Measurements from ENCODE around the gene SCMH1.

SCMH1 gene

GRCh38 chr1:41021526-41022308 lies 220.4 kb downstream of the SCMH1 start, which contains the start of gene SLFNL1:
Gene SLFNL1, minus strand, starts transcription at chr1:41021725. Its CDS starts 1,065 bp downstream, at chr1:41020660.
- no peak for DNase-seq

DNA sequence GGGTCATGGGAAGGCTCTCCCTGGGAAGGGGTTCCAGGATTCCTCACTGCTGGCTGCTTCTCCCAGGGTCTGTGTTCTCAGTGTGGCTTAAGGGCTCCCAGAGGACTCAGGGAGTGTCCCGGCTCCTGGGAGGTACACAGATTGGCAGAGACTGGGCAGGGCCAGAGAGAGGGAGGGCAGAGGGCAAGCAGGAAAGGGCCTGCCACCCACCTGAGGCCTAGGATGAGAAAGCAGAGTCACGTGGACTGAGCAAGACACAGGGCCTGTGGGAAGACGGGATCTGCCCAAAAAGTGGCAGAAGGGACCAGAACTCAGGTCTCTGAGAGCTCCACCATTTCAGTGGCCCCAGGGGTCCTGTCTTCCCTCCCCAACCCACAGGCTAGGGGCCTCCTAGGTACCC lies 221.5 kb downstream of the SCMH1 start:
- no peak for DNase-seq

- no peak for DNase-seq
Observed at GRCh38 chr1:41020109-41020576, 222.0 kb downstream of the SCMH1 start.

DNA sequence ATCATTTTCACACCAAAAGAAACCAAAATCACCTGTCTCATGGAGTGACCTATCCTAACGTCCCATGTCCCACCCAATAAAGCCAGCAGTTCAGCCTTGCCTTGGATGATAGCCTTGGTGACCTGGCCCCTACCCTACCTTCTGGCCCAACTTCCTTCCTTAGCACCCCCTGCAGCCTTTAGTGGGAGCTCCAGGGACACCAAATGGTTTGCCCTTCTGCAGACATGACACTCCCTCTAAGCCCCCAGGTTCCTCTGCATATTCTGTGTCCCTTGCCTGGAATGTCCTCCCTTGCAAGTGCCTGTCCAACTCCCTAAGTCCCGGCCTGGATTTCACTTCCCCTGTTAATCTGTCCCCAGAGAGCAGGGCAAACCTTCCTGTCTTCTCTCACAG lies 222.8 kb downstream of the SCMH1 start:
- DNase-seq: no peak

- DNase-seq: no peak
Observed at GRCh38 chr1:41018018-41018410, 224.1 kb downstream of the SCMH1 start.

DNA sequence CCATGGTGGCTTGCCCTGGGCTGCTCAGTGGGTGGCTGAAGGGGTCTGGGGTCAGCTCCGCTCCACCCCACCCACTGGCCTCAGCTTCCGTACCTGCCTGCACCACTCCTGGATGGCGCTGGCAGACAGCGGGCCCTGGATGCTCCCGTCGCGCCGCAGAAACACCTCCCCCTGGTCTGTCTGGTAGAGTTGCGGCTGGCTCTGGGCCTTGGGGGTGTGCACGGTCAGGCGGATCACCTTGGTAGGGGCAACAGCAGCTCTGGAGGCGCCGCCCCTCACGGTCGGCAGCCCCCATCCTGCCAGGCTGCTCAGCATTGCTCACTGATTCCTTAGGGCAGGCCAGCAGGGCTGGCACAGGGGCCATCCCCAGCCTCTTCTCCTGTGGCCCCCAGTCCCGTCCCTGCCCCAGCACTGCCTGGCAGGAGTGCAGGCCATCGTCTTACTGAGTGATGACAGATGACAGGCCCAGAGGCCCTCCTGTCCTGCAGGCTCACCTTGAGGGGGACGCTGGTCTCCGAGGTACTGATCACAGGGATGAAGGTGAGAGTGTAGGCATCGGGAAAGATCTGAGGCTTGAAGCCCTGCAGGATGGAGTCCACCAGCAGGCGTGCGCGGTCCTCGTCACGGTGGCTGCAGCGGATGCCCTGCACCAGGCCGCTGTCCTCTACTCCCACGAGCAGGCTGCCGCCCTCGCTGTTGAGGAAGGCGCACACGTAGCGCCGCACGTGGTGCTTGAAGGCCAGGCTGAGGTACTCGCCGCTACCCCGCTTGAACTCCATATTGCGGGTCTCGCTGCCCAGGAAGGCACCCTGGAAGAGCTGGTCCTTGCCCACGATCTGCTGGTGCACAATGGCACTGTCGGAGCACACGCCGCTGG lies 224.7 kb downstream of the SCMH1 start:
- no peak for DNase-seq

DNA sequence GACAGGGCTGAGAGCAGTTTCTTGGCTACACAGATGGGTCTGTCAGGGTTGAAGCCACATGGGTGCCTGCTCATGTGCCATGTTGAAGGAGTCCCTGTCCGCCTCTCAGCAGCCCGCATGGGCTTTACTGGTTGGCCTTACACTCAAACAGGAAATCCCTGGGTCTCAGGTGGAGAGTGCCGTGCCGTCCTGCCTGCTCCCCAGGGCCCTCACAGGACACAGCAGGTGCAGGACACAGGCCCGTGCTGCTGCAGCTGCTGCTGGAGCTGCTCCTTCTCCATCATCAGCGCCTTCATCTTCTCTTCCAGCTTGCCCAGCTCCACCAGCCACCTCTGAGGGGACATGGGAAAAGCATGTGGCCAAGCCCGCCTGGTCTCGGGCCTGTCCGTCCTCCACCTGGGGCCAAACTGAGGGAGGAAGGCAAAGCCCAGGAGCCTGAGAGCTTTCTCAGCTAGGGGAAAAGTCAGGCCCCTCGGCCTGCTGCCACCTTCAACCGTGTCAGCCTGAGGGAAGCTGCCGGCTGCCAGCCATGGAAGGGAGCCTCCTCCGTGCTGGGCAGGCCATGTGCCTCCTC lies 226.1 kb downstream of the SCMH1 start:
- no peak for DNase-seq

- no peak for DNase-seq
Observed at GRCh38 chr1:41015281-41015896, 226.7 kb downstream of the SCMH1 start.

DNA sequence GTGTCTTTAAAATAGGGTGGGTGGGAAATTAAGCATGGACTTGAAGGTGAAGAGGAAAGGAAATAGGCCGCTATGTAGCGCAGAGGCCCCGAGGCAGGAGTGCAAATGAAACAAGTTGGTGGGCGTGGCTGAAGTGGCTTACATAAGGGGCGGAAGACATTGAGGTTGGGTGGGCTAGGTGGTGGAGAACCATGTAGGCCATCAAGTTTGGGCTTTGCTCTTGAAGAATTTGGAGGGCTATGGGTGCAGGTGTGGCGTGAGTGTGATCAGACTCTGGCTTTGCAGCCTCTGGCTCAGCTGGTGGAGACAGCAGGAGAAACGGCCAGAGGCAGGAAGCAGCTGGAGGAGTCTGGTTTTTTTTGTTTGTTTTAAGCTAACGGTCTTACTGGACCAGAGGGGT lies 227.2 kb downstream of the SCMH1 start:
- DNase-seq: no peak

- DNase-seq: no peak
Observed at GRCh38 chr1:41013796-41014195, 228.3 kb downstream of the SCMH1 start.

DNA sequence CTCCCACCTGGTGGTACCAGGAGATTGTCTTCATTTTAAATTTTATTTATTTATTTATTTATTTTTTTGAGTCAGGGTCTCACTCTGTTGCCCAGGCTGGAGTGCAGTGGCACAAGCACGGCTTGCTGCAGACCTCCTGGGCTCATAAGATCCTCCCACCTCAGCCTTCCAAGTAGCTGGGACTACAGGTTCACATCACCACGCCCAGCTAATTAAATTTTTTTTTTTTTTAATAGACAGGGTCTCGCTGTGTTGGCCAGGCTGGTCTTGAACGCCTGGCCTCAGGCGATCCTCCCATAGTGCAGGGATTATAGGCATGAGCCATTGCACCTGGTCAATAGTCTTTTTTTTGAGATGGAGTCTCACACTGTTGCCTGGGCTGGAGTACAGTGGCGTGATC lies 229.1 kb downstream of the SCMH1 start:
- no peak for DNase-seq

DNA sequence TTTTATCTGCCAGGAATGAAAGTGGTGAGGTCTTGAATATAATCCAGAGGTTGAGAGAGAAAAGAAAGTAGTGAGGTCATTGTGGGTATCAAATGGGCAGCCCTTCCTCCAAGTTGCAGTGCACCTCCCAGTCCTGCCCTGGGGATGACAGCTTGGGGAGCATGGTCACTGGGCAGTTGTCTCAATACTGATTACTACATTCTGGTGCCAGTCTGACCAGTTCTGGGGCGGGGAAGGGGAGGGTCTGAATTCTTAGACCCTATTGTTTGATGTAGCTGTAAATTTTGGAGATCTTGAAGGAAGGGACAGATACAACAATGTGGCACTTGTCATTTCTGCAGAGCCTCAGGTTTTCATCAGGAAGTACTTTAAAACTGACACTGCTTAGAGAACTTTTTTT lies 231.8 kb downstream of the SCMH1 start:
- no peak for DNase-seq

GRCh38 chr1:41009466-41009865 lies 232.6 kb downstream of the SCMH1 start:
- DNase-seq: no peak

DNA sequence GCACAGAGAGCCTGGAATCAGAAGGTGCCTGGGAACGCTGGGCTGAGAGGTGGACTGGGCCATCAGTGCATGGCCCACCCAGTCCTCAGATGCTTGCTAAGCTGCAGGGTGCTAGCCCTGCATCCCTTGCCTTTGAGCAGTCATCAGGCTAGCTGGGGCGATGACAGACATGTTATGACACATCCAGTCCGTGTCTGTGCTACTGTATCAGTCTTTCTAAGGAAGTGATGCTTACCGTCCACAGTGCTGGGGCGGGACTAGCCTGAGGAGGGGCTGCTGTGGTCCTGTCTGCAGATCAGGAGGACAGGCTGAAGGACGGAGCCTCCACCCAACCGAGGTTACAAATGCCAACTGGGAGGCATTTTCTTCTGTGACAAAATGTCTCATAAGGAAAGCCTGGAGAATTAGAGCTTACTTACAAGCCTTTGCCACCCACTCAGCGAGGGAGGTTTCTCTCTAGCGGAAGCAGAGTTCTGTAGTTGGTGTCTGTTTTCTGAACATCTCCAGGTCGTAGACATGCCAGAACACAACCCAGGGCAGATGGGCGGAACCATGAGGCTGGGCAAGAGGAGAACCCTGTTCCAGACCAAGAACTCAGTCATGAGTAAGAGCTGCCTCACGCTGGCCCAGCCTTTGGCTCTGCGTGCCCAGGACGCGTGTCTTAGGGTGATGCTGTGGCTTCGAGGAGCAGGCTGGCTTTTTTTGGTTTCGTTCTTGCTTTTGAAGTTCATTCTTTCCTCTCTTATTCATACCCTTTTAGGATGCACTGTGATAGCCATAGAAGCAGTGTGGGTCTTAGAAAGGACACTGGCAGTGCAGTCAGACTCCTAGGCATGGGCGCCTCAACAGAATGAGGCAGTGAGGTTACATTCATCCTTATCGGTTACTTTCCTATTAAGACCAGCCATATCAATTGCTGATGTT lies 234.9 kb downstream of the SCMH1 start:
- DNase-seq: no peak

GRCh38 chr1:41005876-41006275 lies 236.2 kb downstream of the SCMH1 start:
- DNase-seq: no peak

DNA sequence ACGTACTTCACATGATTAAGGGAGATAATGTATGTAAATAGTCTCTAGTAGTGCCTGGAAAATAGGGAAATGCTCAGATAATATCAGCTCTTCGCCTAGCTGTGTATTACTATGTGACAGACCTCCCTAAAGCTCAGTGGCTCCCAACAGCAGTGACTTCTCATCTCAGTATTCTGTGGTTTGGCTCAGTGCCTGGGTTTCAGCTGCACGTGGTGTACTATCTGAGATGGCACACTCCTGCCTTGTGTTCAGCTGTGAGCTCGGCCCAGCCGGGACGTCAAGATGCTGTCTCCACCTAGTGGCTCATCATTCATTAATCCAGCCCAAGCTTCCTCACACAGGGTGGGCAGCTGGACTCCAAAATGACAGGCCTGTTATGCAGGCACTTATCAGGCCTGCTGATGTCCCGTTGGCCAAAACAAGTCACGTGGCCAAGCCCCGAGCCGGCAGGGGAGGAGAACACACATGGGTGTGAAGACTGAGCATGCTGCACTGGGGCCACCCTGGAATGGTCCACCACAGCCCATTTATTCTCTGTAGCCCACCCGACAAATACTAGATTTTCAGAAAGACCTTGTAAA lies 238.4 kb downstream of the SCMH1 start:
- DNase-seq: peak; percentile 85

DNA sequence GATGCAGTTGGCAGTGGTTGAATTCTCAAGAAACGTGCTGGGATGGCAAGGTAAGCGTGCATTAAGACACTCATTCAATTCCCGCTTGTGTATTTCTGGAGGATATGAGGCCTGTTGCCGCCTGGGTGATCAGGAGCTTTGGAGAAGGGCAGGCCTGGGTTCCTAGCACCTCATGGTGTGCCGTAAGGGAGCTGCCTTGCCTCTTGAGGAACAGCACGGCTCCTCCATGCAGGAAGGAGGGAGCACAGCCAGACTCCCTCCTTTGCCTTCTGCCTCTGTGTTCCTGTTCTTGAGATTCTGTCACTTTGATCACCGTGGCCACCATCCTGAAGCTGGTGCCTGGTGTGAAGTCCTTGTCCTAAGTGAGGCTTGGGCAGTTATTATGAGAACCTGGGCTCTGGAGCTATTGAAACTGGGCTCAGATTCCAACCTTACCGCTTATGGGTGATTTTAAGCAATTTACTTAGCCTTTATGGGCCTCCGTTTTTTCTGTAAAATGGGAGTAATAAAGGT lies 238.9 kb downstream of the SCMH1 start:
- DNase-seq: no peak

- no peak for DNase-seq
Observed at GRCh38 chr1:40998668-40999067, 243.4 kb downstream of the SCMH1 start.

DNA sequence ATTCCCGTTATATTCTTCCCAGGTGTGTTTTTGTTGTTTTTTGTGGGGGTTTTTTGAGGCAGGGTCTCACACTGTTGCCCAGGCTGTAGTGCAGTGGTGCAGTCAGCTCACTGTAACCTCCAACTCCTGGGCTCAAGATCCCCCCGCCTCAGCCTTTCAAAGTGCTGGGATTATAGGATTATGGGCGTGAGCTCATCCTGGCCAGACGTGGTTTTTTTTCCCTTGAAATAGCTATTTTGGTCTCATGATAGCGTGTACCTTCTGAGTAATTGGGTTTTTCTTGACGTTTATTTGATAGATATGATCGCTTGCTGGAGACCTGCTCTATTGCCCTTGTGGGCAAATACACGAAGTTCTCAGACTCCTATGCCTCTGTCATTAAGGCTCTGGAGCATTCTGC lies 245.0 kb downstream of the SCMH1 start:
- DNase-seq: no peak

GRCh38 chr1:40989066-40989465 lies 253.0 kb downstream of the SCMH1 start:
- no peak for DNase-seq

DNA sequence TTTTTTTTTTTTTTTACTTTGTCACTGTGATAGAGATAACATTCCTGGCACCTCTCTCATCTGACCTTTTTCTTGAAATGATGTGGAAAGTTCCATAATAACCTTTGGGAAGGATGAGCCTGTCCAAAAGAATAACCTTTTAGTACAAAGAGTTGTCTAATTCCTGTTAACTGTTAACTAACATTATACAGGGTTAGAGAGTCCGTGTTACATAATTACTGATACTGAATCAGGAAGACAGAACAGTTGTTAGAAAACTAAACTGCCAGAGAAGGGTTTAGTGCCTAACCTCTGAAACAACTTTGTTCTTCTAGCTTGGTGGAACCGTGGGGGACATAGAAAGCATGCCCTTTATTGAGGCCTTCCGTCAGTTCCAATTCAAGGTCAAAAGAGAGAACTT lies 253.8 kb downstream of the SCMH1 start:
- DNase-seq: no peak
